Fibroblast of skin of left quadriceps (primary cell): Measurements from ENCODE around the gene NGDN.
A peak's percentile ranks its signal among the peaks of the same experiment; 100 is the strongest.

Experiments
- DNase-seq, 2 experiments: peaks; one replicate each; pipeline ENCODE4 v3.0.0-alpha.2; 2013; ENCODE audit warnings: low read depth in 2 of 2

NGDN gene

GRCh38 chr14:23468704-23469126 is 788 bp upstream of the NGDN start:
- DNase-seq: no peak

DNA sequence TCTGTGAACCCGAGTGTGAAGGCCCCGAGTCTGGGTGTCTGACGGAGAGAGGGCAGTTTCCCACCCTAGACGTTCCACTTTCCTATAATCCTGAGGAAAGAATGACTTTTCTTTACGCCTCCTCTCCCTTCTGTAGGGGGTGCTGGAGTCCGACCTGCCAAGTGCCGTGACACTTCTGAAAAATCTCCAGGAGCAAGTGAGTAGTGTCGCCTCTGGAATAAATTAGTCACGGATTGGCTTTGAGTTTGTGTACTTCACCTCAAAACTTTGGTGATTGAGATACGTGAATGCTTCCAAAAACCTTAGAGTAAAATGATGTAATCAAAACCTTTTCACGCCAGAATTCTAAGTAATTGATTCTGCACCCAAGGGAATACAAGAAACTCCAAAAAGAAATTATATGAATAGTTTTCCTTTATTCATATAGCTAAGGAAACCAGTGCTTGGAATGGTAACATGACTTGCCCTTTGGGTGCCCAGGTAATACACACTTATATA is 452 bp downstream of the NGDN start:
- no peak for DNase-seq

- no peak for DNase-seq
Observed at GRCh38 chr14:23470947-23471346, 1.4 kb downstream of the NGDN start.

DNA sequence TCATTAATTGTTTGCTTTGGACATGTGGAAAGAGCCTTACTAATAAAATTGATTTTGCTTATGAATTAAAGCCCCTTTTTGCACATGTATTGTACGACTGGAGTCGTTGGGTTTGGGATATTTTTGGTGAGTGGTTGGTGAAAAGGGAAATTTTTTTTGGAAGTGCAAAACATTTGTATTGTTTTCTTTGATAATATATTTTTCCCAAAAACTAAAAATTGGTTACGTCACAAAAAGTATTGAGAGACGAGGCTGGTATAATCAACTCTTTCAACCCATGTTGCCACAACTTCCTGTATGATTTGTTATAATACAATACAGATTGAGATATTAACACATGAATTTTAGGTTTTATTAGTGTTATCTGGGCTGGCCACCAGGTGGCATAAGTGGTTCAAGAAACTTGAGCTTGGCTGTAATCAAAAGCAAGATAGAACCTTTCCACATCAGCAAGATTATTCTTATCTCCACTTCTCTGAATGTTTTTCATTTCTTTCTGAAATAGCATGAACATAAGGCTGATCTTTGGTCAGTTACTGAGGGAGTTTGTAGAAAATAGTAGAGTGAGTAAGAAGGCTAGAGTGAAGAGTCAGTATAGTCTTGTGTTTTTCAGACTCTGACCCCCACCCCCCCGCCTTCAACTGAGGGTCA is 8.7 kb downstream of the NGDN start:
- DNase-seq: peak; percentile 37

DNA sequence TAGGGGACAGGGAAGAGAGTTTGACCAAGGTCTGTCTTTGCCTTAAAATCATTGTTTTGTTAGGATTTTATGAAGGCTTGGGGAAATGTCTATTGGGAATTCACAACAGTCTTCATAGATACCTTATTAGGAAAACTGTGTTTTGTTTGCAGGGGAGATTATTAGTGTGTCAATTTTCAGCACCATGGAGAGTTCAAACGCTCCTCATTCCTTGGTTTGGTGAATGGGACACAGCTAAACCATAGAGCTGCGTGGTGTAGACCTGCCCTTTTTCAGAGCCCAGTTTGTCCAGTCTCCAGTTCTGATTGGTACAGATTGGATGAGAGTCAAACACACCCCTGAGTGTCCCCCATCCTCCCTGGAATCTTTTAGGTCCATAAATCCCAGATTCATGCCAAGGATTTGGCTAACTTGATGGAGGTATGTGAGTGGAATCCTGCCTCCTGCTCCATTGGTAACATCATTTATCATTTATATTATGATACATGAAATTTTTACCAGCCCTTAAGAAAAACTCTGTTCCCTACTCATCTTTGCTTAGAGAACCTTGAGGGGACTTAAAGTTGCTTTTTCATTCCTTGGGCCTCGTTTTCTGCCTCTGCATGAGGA is 12.0 kb downstream of the NGDN start:
- DNase-seq: no peak

GRCh38 chr14:23481979-23482822 is 12.7 kb downstream of the NGDN start:
- DNase-seq: no peak

- no peak for DNase-seq
Observed at GRCh38 chr14:23482823-23483148, 13.3 kb downstream of the NGDN start.

DNA sequence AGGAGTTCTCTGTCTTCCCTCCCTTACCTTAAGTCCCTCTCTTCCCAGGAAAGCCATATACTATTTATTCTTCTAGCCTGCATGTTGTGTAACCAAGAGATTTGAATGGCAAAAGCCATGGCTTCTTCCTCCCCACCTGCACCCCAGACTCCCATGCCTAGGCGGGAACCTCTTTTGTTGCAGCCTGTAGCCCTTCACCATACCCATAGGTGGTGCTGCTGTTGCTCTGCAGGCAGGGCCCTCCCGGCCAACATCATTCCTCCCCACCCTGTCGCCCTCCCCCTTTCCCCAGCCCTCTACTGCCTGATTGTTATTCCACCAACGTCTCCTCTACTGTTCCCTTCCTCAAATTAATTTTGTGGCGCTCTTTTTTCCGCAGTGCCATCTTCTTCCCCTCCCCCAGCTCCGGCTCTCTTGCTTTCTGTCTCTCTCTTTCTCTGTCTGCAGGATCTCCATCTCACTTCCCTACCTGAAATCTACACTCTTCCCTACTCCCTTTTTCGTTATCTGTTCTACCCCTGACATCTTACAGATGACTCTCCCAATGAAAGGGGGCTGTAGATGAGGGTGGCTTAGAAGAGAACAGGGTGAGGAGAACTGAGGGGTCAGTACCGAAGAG is 13.8 kb downstream of the NGDN start:
- no peak for DNase-seq

GRCh38 chr14:23485326-23485725 is 15.8 kb downstream of the NGDN start:
- no peak for DNase-seq

DNA sequence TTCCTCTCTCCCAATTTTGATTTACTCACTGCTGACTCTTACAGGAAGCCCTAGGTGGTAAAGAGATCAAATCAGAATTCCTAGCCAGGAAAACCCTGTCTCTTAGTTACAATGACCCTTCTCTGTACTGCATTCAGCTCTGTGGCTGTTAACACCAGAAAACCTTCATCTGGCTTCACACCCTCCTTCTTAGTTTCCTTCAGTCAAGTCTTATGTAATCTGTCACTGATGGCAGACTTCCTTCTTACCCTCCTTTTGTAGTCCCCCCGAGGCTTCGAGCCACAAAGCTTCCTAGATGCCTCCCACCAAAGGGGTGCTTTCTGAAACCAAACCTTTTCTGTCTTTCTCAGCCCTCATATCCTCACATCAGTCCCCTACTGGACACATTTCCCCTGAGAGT is 16.5 kb downstream of the NGDN start:
- no peak for DNase-seq

DNA sequence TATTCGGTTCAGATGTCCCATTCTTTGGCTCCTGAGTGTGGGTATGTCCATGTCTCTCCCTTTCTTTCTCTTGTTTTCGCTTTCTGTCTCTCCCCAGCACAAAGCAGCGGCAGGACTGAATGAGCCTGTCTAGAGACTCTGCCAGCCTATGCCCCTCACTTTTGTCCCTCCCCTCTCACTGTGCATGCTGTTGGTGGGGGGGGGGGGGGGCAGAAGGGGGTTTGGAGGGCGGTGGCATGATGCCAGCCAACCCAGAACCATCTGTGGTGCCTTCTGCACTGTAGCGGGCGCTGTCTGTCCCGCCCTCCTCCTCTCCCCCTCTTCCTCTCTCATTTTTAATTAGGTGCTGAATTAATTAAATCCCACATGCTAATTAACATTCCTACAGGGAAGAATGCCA is 17.7 kb downstream of the NGDN start:
- no peak for DNase-seq

DNA sequence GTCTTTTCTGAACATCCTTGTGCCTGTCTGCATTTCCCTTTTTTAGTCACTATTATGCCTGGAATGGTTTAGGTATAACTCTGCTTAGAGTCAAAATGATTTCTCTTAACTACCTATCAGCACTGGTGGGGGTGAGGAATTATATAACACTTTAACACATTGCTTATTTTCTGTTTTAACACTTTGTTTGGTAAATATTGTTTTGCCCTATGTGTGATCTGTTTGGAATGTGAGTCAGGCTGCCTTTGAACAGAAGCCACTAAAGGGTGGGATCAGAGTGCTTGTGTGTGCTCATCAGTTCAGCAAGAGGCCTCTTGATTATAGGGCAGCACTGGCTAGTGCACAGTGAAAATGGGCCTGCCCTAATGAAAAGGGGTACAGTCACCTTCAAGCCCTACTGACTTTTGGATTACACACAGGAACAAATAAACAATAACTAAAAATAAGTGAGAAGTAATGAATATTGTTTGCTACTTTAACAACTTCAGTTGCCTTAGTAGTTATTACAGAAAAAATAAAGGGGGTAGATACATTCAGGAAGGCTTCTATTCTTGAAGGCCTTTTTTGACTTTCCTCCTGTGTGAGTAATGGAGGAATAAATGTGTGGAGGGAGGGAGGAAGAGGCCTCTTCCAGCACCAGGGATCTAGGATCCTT is 23.2 kb downstream of the NGDN start:
- no peak for DNase-seq

GRCh38 chr14:23494223-23494622 is 24.7 kb downstream of the NGDN start:
- DNase-seq: no peak

DNA sequence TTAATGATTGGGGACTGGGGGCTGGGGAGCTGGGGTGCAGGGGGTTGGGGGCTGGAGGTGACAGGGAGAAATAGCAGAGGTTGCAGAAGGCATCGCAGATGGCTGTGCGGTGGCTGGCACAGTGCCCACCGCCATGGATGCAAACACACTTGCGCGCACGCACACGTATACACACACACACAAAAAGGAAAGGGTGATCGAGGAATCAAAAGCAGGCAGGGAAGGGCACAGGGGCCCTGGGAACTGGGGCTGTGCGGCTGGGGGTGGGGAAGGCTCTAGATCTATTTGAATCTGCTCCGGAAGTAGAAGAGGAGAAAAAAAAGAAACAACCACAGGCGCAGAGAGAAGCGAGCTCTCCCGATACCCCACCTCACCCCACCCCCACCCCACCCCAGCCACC is 42.7 kb downstream of the NGDN start:
- no peak for DNase-seq

DNA sequence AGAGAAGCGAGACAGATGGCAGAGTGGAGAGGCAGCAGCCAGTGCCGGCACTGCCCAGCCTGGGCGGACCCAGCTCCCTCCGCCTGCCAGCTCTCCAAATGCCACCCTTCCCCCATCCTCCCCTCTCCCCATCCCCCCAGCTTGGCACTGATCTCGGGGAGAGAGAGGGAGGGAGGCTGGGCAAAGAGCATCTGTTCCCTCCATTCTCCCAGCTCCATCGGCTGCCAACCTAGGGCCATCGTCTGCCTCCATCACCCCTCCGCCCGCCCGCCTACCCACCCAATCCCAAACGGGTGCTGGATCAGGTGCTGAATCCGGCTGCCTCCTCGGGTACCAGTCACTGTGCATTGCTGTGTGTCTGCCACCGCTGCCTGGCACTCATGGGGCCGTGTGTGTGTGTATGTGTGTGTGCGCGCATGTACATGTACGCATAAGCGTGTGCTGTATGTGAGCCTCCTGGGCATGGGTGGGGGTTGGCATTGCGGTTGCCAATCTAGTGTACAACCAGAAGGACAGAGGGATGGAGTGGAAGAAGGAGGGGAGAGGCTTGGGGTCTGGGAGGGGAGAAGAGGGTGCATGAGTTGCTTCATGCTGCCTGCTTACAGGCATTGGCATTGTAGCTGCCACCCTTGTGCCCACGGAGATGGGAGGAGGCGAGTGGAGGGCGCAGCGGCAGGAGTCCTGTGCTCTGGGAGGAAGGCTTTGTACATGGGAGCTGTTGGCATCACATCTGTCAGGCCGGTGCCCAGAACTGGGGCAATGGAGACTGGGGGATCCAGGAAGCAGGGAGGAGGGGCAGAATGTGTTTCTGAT is 43.7 kb downstream of the NGDN start:
- DNase-seq: no peak

DNA sequence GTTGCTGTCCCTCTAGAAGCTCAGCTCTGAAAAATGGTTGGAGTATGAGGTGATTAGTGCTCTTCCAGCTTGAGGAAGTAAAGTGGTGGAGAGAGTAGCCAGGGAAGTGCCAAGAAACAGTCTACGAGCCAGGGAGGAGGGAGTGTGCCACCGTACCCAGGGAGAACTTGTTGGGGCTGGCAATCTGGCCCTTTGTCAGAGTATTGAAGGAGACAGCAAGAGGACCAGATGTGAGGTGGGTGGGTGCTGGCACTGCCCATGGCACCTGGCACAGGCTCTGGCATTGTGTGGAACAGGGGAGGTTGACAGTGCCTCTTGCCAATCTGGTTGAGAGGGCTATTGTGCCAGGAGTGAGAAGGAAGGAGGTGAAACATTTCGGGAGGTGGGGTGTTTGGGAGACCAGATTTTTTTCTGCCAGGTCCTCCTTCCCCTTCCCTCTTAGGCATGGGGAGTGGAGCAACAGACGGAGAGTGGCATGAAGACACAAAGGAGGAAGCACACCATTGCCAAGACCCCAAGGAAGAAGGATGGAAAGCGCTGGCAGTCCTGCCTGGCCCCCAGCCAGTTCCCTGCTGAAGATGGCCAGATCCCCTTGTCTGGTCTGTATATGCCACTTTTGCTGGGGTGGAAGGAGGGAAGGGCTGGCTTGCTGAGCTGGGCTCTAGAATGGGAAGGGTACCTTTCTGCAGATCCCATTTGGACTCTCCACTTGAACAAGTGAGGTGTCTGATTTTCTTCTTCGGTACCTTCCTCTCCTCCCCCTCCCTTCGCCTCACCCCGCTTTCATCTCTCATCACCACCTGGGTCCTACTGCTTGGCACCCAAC is 44.5 kb downstream of the NGDN start:
- DNase-seq: no peak

- no peak for DNase-seq
Observed at GRCh38 chr14:23514644-23514957, 45.1 kb downstream of the NGDN start.

DNA sequence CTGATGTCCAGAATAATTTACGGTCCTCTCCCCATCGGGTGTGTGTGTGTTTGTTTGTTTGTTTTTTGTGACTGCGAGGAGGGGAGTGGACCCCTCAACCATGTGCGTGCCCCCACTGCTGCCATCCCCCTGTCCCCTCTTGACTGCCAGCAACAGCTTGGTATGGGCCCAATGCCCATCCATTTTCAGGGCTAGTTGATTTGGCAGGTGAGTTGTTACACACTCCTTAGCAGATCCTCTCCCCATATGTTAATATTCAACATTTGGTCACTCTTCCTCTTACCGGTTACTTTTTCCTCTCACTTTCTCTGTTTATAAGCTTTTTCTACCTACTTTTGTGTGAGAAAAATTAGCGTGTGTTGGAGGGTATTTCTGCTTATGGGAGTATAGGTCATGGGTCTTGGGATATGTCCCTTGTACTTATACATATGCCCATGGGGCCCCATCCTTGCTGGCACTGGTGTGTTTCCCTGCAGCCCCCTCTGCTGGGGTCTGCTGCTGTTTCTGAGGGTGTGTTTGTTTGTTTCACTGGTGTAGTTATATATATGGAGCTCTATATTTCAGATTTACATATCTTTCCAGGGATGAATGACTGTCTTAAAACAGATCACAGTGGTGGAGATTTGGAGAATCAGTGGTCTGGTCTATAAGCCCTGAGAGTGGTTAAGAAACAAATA is 48.3 kb downstream of the NGDN start:
- no peak for DNase-seq

DNA sequence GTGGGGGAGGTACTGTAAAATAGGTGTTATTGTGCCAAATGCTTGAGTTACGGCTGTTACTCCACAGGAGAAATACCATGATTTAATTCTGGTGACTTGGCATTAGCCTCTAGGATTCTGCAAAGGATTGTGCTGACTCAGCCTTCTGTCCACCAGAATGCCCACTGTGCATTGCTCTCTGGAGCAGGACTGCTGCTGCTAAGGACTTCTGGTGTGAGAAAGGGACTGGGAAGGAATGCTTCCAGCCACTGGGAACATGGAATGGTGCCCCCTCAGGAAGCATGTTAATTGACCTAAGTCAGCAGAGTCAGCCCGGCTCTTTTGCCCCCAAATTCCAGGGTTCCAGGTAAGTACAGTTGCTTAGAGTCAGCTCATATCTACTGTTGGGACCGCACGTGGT is 49.2 kb downstream of the NGDN start:
- no peak for DNase-seq
